PC-9 (cell line): ENCODE data around the gene ZNF335. TPM values are rescaled to one million over a fixed set of nuclear protein-coding genes. Genes with fewer than 3 reads are reported as not detected.

Experiments used
- BruUV-seq: library from RNA; stranded (reverse); fragments of 400-500 nt; replicated peaks from 2 replicates; lab custom pipeline; 2021; lab: Mats Ljungman, UMichigan
- CTCF ChIA-PET: fragments of 300-600 bp; sonication (Branson Sonifier 250); formaldehyde crosslinking; loops from one replicate; lab custom pipeline; 2022; ENCODE audit warnings: antibody characterized with exemption; lab: Charles Lee
- POLR2A ChIA-PET: fragments of 300-600 bp; sonication (Branson Sonifier 250); formaldehyde crosslinking; loops from one replicate; lab custom pipeline; 2022; ENCODE audit warnings: antibody characterized with exemption; ENCODE audit not compliant: unreplicated experiment; lab: Charles Lee
- DNase-seq, 2 experiments: peaks; one replicate each; pipeline versions ENCODE4 v3.0.0 to v3.0.0-alpha.2; 2015 to 2022; ENCODE audit warnings: mixed read lengths in 1 of 2
- H2AFZ ChIP-seq: fragments of 200-600 bp; sonication (generic); 2 replicates; pipeline ENCODE4 v1.8.1; 2017; ENCODE audit warnings: antibody characterized with exemption
- H3F3A ChIP-seq: fragments of 200-600 bp; sonication (generic); 2 replicates; pipeline ENCODE4 v1.8.1; 2017; ENCODE audit warnings: antibody characterized with exemption, mild to moderate bottlenecking, low read depth; ENCODE audit not compliant: insufficient read depth
- H3K27ac ChIP-seq: fragments of 200-600 bp; sonication (generic); 2 replicates; pipeline ENCODE4 v1.6.1; 2016; ENCODE audit warnings: mixed run types
- H3K27me3 ChIP-seq: fragments of 200-600 bp; sonication (generic); 2 replicates; pipeline ENCODE4 v1.6.1; 2016; ENCODE audit warnings: low read depth, mixed run types; ENCODE audit not compliant: insufficient read depth
- H3K36me3 ChIP-seq: fragments of 200-600 bp; sonication (generic); 2 replicates; pipeline ENCODE4 v1.6.1; 2016; ENCODE audit warnings: low read depth, mixed run types
- H3K4me1 ChIP-seq: fragments of 200-600 bp; sonication (generic); replicated peaks from 2 replicates; pipeline ENCODE4 v1.6.1; 2016; ENCODE audit warnings: mixed run types; ENCODE audit not compliant: insufficient read depth
- H3K4me2 ChIP-seq: fragments of 200-600 bp; sonication (generic); 2 replicates; pipeline ENCODE4 v1.6.1; 2017; ENCODE audit warnings: mixed run types
- H3K4me3 ChIP-seq: fragments of 200-600 bp; sonication (generic); 2 replicates; pipeline ENCODE4 v1.6.1; 2016; ENCODE audit warnings: mixed run types
- H3K79me2 ChIP-seq: fragments of 200-600 bp; sonication (generic); 2 replicates; pipeline ENCODE4 v1.6.1; 2017; ENCODE audit warnings: low read depth, mixed run types
- H3K9me2 ChIP-seq: fragments of 200-600 bp; sonication (generic); 2 replicates; pipeline ENCODE4 v1.8.1; 2017; ENCODE audit warnings: mild to moderate bottlenecking; ENCODE audit not compliant: insufficient read depth
- H3K9me3 ChIP-seq: fragments of 200-600 bp; sonication (generic); 2 replicates; pipeline ENCODE4 v1.8.1; 2016; ENCODE audit warnings: low read depth; ENCODE audit not compliant: insufficient read depth
- H4K20me1 ChIP-seq: fragments of 200-600 bp; sonication (generic); 2 replicates; pipeline ENCODE4 v1.8.1; 2017; ENCODE audit not compliant: insufficient read depth
- CTCF ChIP-seq: fragments of 200-600 bp; sonication (generic); conservative IDR thresholded peaks from 2 replicates; pipeline ENCODE4 v1.6.1; 2017; ENCODE audit warnings: mixed run types, antibody characterized with exemption, mild to moderate bottlenecking, moderate library complexity
- EZH2 ChIP-seq: fragments of 200-600 bp; sonication (generic); IDR thresholded peaks from 2 replicates; pipeline ENCODE4 v1.8.0; 2017; ENCODE audit warnings: antibody characterized with exemption, low read depth
- intact Hi-C: fragments of 100-400 bp; cut with micrococcal nuclease; formaldehyde crosslinking; loops from one replicate; pipeline ENCODE4 v1.10.0; 2022; ENCODE audit not compliant: unreplicated experiment
- total RNA-seq: library from RNA; stranded (reverse); gene quantifications from 2 replicates; pipeline ENCODE4 v1.2.3, GENCODE V29; 2021

The ZNF335 gene
- total RNA-seq, 1 experiment from 2014 or later: 16.3 TPM

- no peak overlapping the region for H3K4me2 ChIP-seq
- H3K79me2 ChIP-seq: no peaks in the 10 kb centered on the region
- H2AFZ ChIP-seq: no peak overlapping the region
- H3F3A ChIP-seq: peaks cover 12% of the 10 kb centered on the region; the same call in 1 of the 2 replicates
- intact Hi-C loops: no loop called here
- H3K9me2 ChIP-seq: no peaks in the 10 kb centered on the region
- no peaks in the 10 kb centered on the region for H3K9me3 ChIP-seq
- no peaks in the 10 kb centered on the region for H4K20me1 ChIP-seq
- no TSS peak for BruUV-seq
- no peak for TF ChIP-seq EZH2
- no peak for TF ChIP-seq CTCF
- no peaks in the 10 kb centered on the region for H3K4me1 ChIP-seq
- ChIA-PET CTCF (no interaction called here), POLR2A (no interaction called here)
- DNase-seq: peak in 1 of 2 experiments; percentile 30
- H3K27me3 ChIP-seq: no peaks in the 10 kb centered on the region
- no peak overlapping the region for H3K4me3 ChIP-seq
- H3K36me3 ChIP-seq: peaks cover 11% of the 10 kb centered on the region; the same call in 1 of the 2 replicates
- no peak overlapping the region for H3K27ac ChIP-seq
Observed at GRCh38 chr20:45953672-45954071, 18.3 kb downstream of the ZNF335 start.

GRCh38 chr20:45952861-45953260, 19.1 kb downstream of the ZNF335 start:
- Histone ChIP-seq H3K27ac (no peak overlapping the region), H3K36me3 (0 out of 2 replicates have a peak, but pooled peaks cover 7% of the 10 kb centered on the region), H3K79me2 (no peaks in the 10 kb centered on the region), H3F3A (peaks cover 16% of the 10 kb centered on the region), H3K4me1 (no peaks in the 10 kb centered on the region), H2AFZ (no peak overlapping the region), H3K27me3 (no peaks in the 10 kb centered on the region), H3K9me3 (no peaks in the 10 kb centered on the region), H3K4me2 (no peak overlapping the region), H3K9me2 (no peaks in the 10 kb centered on the region), H4K20me1 (no peaks in the 10 kb centered on the region), H3K4me3 (no peak overlapping the region)
- ChIA-PET CTCF (interaction anchor here (0.9 kb wide), 1 partner anchor 18 kb away, joined by 3 read pairs; no protein-coding TSS in a partner anchor), POLR2A (interaction anchor here (0.6 to 1.1 kb wide), 2 partner anchors 173 to 540 kb away, joined by 3 to 4 read pairs; no protein-coding TSS in a partner anchor)
- DNase-seq: peak in 1 of 2 experiments; percentile 10
- intact Hi-C loops: no loop called here
- TF ChIP-seq EZH2 (no peak), CTCF (no peak)
- BruUV-seq: no TSS peak

- DNase-seq: peak in 1 of 2 experiments; percentile 20
- H3K4me1 ChIP-seq: no peaks in the 10 kb centered on the region
- peaks cover 16% of the 10 kb centered on the region for H3F3A ChIP-seq
- intact Hi-C loops: no loop called here
- H3K9me2 ChIP-seq: no peaks in the 10 kb centered on the region
- no peaks in the 10 kb centered on the region for H4K20me1 ChIP-seq
- no TSS peak for BruUV-seq
- H3K4me2 ChIP-seq: no peak overlapping the region
- 0 out of 2 replicates have a peak, but pooled peaks cover 7% of the 10 kb centered on the region for H3K36me3 ChIP-seq
- CTCF ChIA-PET: interaction anchor here (0.9 kb wide), 1 partner anchor 18 kb away, joined by 3 read pairs; no protein-coding TSS in a partner anchor
- POLR2A ChIA-PET: interaction anchor here (1.1 kb wide), 1 partner anchor 539 kb away, joined by 4 read pairs; no protein-coding TSS in a partner anchor
- no peaks in the 10 kb centered on the region for H3K27me3 ChIP-seq
- TF ChIP-seq CTCF (no peak), EZH2 (no peak)
- no peak overlapping the region for H3K4me3 ChIP-seq
- H2AFZ ChIP-seq: no peak overlapping the region
- H3K79me2 ChIP-seq: no peaks in the 10 kb centered on the region
- H3K27ac ChIP-seq: no peak overlapping the region
- no peaks in the 10 kb centered on the region for H3K9me3 ChIP-seq
Observed at GRCh38 chr20:45951925-45952834, 19.8 kb downstream of the ZNF335 start.
